Peyer's patch (tissue), 4 donors: ENCODE results near the gene B4GALNT1. TPM values are rescaled to one million over a fixed set of nuclear protein-coding genes. Genes with fewer than 3 reads are reported as not detected.
A peak's percentile ranks its signal among the peaks of the same experiment; 100 is the strongest.
"Not testable (repeated sequence)": the region's sequence is repeated elsewhere in the genome, so short reads cannot be mapped to it uniquely, and the experiment has no call there.

Source experiments
- DNase-seq, 3 donors: peaks; one replicate each; pipeline ENCODE4 v3.0.0-alpha.2; 2017 to 2019
- H3K27ac ChIP-seq, 4 donors: fragments of 200-600 bp; sonication (generic); one replicate each; pipeline ENCODE4 v1.5.1; 2016 to 2019
- H3K27me3 ChIP-seq, 2 donors: fragments of 200-600 bp; sonication (generic); one replicate each; pipeline ENCODE4 v1.5.1; 2019
- H3K36me3 ChIP-seq, 3 donors: fragments of 200-600 bp; sonication (generic); one replicate each; pipeline ENCODE4 v1.5.1; 2016 to 2019
- H3K4me1 ChIP-seq, 4 donors: fragments of 200-600 bp; sonication (generic); one replicate each; pipeline ENCODE4 v1.5.1; 2016 to 2019
- H3K4me3 ChIP-seq, 4 donors: fragments of 200-600 bp; sonication (generic); 1 replicate in 3 of 4; 2 replicates in 1 of 4; pipeline ENCODE4 v1.5.1; 2016 to 2019; ENCODE audit warnings: mild to moderate bottlenecking in 1 of 4
- H3K9me3 ChIP-seq, 4 donors: fragments of 200-600 bp; sonication (generic); one replicate each; pipeline ENCODE4 v1.5.1; 2016 to 2019; ENCODE audit warnings: mild to moderate bottlenecking in 1 of 4
- POLR2A ChIP-seq, 2 donors: fragments of 450-650 bp; IDR thresholded peaks; one replicate each; pipeline ENCODE4 v1.5.1; 2017; ENCODE audit warnings: antibody characterized with exemption in 2 of 2, mild to moderate bottlenecking in 2 of 2, moderate library complexity in 2 of 2
- total RNA-seq, 4 donors: library from RNA; depleted of rRNA; stranded (reverse); fragments of >200 nt; gene quantifications; one replicate each; pipeline ENCODE4 v1.1.0, GENCODE V29; 2016
- TF ChIP-seq, protein P1 (sequence below), 6 experiments: fragments of 450-650 bp in 4 of 6; fragments of 200-600 bp in 2 of 6; sonication (generic) in 1 of 6; IDR thresholded peaks; one replicate each; pipeline ENCODE4 v1.5.1; 2017 to 2019; ENCODE audit warnings: antibody characterized with exemption in 6 of 6, mild to moderate bottlenecking in 3 of 6, moderate library complexity in 1 of 6

B4GALNT1 gene
- total RNA-seq, 4 donors from 2014 or later = 0.40 TPM; not detected in 3

- TF ChIP-seq, protein P1, sequence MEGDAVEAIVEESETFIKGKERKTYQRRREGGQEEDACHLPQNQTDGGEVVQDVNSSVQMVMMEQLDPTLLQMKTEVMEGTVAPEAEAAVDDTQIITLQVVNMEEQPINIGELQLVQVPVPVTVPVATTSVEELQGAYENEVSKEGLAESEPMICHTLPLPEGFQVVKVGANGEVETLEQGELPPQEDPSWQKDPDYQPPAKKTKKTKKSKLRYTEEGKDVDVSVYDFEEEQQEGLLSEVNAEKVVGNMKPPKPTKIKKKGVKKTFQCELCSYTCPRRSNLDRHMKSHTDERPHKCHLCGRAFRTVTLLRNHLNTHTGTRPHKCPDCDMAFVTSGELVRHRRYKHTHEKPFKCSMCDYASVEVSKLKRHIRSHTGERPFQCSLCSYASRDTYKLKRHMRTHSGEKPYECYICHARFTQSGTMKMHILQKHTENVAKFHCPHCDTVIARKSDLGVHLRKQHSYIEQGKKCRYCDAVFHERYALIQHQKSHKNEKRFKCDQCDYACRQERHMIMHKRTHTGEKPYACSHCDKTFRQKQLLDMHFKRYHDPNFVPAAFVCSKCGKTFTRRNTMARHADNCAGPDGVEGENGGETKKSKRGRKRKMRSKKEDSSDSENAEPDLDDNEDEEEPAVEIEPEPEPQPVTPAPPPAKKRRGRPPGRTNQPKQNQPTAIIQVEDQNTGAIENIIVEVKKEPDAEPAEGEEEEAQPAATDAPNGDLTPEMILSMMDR (IDR thresholded peaks at IDR 0.05) = no peak
- TF ChIP-seq POLR2A (IDR thresholded peaks at IDR 0.05) = no peak
- peaks cover 0 to 25% of the 10 kb centered on the region in 2 donors for H3K27me3 ChIP-seq
- H3K36me3 ChIP-seq = no peaks in the 10 kb centered on the region
- H3K4me1 ChIP-seq = peaks cover 3 to 23% (median 12%) of the 10 kb centered on the region in 4 donors
- H3K9me3 ChIP-seq = no peaks in the 10 kb centered on the region
- no peak overlapping the region for H3K27ac ChIP-seq
- no peak overlapping the region for H3K4me3 ChIP-seq
- peak in 1 of 3 donors; percentile 65 for DNase-seq
These were observed 13.4 kb downstream of the B4GALNT1 start for GRCh38 chr12:57619434-57620244.

- no peak for DNase-seq
- no peaks in the 10 kb centered on the region for H3K9me3 ChIP-seq
- peaks cover 0 to 25% of the 10 kb centered on the region in 2 donors for H3K27me3 ChIP-seq
- no peak overlapping the region for H3K27ac ChIP-seq
- peaks cover 3 to 23% (median 15%) of the 10 kb centered on the region in 4 donors for H3K4me1 ChIP-seq
- H3K4me3 ChIP-seq = no peak overlapping the region
- TF ChIP-seq, protein P1 (IDR thresholded peaks at IDR 0.05) = no peak
- TF ChIP-seq POLR2A (IDR thresholded peaks at IDR 0.05) = no peak
- no peaks in the 10 kb centered on the region for H3K36me3 ChIP-seq
These were observed 14.0 kb downstream of the B4GALNT1 start for GRCh38 chr12:57618966-57619433.

DNA sequence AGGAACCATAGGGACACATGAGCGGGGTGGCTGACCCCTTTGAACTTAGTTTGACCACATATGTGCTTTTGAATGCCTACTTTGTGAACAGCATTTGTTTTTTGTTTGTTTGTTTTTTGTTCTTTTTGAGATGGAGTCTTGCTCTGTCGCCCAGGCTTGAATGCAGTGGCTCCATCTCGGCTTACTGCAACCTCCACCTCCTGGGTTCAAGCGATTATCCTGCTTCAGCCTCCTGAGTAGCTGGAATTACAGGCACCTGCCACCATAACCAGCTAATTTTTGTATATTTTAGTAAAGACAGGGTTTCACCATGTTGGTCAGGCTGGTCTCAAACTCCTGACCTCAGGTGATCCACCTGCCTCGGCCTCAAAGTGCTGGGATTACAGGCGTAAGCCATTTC is 14.6 kb downstream of the B4GALNT1 start:
- Histone ChIP-seq H3K27me3 (peaks cover 0 to 25% of the 10 kb centered on the region in 2 donors), H3K4me1 (peaks cover 3 to 23% (median 16%) of the 10 kb centered on the region in 4 donors)
- H3K9me3 ChIP-seq, H3K4me3 ChIP-seq, H3K36me3 ChIP-seq, DNase-seq, H3K27ac ChIP-seq: not testable (repeated sequence)

DNA sequence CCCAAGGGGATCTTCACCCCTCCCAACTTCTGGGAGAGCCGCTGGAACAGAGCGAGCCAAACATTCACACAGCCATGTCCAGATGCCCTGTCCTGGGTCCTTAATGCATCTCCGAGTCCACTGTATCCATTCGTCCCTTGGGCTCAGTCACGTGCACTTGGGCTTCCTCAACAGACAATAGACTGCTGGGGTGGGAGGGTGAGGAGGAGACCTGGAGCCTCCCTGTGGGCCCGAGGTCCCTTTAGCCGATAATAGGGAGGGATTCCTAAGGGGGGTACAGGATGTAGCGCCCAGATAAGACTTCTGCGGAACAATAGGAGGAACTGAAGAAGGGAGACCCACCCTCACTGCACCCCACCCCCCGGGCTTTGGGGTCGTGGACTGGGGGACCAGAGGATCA is 15.1 kb downstream of the B4GALNT1 start:
- H3K4me1 ChIP-seq = peaks cover 3 to 23% (median 16%) of the 10 kb centered on the region in 4 donors
- no peaks in the 10 kb centered on the region for H3K36me3 ChIP-seq
- H3K4me3 ChIP-seq = no peak overlapping the region
- TF ChIP-seq POLR2A (IDR thresholded peaks at IDR 0.05) = no peak
- TF ChIP-seq, protein P1 (IDR thresholded peaks at IDR 0.05) = no peak
- H3K9me3 ChIP-seq = no peaks in the 10 kb centered on the region
- DNase-seq = no peak
- no peak overlapping the region for H3K27ac ChIP-seq
- H3K27me3 ChIP-seq = peaks cover 0 to 25% of the 10 kb centered on the region in 2 donors

DNA sequence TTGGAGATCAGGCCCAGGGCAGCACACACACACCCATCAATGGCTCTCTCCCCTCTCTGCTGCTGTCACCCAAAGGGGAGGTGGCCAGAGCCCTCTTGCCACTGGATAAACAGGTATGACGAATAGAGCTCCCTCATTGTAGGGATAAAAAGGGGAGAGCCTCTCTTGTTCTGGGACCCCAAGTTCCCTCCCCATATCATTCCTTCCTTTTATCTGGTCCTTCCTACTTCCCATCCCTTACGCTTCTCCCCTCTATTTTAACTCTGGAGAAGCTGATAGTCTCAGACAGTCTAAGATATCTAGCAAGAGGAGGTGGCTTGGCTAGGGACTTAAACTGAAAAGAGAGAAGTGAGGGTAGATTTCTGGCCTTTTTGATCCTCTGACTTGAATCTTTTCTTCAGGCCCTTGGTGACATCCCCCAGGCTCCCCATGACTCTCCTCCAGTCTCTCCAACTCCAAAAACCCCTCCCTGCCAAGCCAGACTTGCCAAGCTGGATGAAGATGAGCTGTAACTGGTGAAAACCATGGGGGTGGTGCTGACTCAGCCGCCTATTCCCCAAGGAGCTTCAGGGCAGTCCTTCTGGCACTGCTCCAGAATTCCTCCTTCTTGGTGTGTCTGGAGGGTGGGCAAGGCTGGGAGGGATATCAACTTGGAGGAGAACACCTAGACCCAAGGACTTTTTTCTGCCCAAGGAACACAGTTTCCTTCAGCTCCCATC is 16.5 kb downstream of the B4GALNT1 start:
- Histone ChIP-seq H3K27me3 (peaks cover 0 to 25% of the 10 kb centered on the region in 2 donors), H3K27ac (no peak overlapping the region), H3K4me1 (peaks cover under 1 to 21% (median 18%) of the 10 kb centered on the region in 4 donors), H3K36me3 (no peaks in the 10 kb centered on the region), H3K9me3 (no peaks in the 10 kb centered on the region), H3K4me3 (no peak overlapping the region)
- no peak for DNase-seq
- TF ChIP-seq POLR2A (IDR thresholded peaks at IDR 0.05) = no peak
- TF ChIP-seq, protein P1 (IDR thresholded peaks at IDR 0.05) = no peak

GRCh38 chr12:57615637-57616036 is 17.4 kb downstream of the B4GALNT1 start:
- DNase-seq = no peak
- H3K27me3 ChIP-seq = peaks cover 0 to 16% of the 10 kb centered on the region in 2 donors
- no peak for TF ChIP-seq POLR2A (IDR thresholded peaks at IDR 0.05)

More at GRCh38 chr12:57615637-57616036, 17.4 kb downstream of the B4GALNT1 start:
- no peaks in the 10 kb centered on the region for H3K36me3 ChIP-seq
- H3K4me1 ChIP-seq = peaks cover 0 to 21% (median 15%) of the 10 kb centered on the region in 4 donors
- H3K4me3 ChIP-seq = no peak overlapping the region
- no peaks in the 10 kb centered on the region for H3K9me3 ChIP-seq
- no peak overlapping the region for H3K27ac ChIP-seq
